ENCODE results near the gene TP53RK. TPM values are rescaled to one million over a fixed set of nuclear protein-coding genes. Genes with fewer than 3 reads are reported as not detected.

The TP53RK gene
- total and polyA plus RNA-seq, 2 of the 13 experiments (the other 11 are each of a cell fraction or from before 2014, with no cell fraction given), result 12.9 to 25.5 TPM

DNA sequence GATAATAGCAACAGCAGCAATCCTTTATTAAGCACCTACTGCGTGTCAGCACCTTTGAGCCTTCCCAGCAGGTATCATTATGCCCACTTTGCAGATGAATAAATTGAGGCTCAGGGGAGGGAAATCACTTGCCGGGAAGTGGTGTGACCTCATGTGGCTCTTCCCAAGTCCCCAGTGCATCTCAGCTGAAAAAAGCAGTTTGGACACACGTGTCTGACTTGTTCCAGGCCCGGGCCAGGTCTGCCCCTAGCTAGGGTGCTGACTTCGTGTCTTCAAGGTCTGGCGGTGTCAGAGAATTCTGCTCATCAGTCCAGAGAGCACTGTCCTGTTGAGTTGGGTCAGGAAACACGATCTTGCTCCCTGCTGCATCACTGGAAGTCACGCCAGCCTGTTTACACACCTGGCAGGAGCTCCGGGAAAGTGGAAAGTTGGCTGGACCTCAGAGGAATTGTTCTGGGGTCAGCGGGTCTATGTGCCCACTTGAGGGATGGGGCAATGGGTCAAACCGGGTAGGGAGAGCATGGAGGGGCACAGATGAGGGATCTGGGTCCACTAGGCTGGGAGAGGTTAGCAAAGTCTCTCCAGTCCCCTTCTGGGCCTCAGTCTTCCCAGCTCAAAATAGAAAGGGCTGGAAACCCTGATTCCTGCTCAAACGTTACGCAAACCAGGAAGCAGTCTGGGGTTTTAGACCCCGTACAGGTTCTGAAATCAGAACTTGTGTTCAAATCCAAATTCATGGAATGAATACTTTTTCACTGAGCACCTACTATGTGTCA, 48.5 kb downstream of the TP53RK start (continued):
- peak; percentile 65; the same call in 1 of the 2 replicates for TF ChIP-seq ZNF350 (CRISPR knock-in tag; IDR thresholded peaks at IDR 0.05; ENCODE audit: borderline replicate concordance, low read depth)
- peak; percentile 77; the same call in 1 of the 2 replicates for TF ChIP-seq GATA4 (IDR thresholded peaks at IDR 0.05; ENCODE audit: borderline replicate concordance, low read depth)
- peak; percentile 32 for TF ChIP-seq ZMYM4 (CRISPR knock-in tag; IDR thresholded peaks at IDR 0.05)
- TF ChIP-seq, protein P1, sequence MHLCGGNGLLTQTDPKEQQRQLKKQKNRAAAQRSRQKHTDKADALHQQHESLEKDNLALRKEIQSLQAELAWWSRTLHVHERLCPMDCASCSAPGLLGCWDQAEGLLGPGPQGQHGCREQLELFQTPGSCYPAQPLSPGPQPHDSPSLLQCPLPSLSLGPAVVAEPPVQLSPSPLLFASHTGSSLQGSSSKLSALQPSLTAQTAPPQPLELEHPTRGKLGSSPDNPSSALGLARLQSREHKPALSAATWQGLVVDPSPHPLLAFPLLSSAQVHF (CRISPR knock-in tag; IDR thresholded peaks at IDR 0.05), result no peak
- TF ChIP-seq, protein P2, sequence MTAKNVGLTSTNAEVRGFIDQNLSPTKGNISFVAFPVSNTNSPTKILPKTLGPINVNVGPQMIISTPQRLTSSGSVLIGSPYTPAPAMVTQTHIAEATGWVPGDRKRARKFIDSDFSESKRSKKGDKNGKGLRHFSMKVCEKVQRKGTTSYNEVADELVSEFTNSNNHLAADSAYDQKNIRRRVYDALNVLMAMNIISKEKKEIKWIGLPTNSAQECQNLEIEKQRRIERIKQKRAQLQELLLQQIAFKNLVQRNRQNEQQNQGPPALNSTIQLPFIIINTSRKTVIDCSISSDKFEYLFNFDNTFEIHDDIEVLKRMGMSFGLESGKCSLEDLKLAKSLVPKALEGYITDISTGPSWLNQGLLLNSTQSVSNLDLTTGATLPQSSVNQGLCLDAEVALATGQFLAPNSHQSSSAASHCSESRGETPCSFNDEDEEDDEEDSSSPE (CRISPR knock-in tag; IDR thresholded peaks at IDR 0.05), result no peak
- TF ChIP-seq ZBTB7B (CRISPR knock-in tag; IDR thresholded peaks at IDR 0.05), result peak; percentile 93
- peak; percentile 18 for TF ChIP-seq TBL1XR1 (IDR thresholded peaks at IDR 0.05; ENCODE audit: borderline replicate concordance, low read length, partially characterized antibody)
- TF ChIP-seq, protein P3, sequence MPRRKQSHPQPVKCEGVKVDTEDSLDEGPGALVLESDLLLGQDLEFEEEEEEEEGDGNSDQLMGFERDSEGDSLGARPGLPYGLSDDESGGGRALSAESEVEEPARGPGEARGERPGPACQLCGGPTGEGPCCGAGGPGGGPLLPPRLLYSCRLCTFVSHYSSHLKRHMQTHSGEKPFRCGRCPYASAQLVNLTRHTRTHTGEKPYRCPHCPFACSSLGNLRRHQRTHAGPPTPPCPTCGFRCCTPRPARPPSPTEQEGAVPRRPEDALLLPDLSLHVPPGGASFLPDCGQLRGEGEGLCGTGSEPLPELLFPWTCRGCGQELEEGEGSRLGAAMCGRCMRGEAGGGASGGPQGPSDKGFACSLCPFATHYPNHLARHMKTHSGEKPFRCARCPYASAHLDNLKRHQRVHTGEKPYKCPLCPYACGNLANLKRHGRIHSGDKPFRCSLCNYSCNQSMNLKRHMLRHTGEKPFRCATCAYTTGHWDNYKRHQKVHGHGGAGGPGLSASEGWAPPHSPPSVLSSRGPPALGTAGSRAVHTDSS (CRISPR knock-in tag; conservative IDR thresholded peaks at IDR 0.05), result no peak
- no peak for TF ChIP-seq ZNF530 (CRISPR knock-in tag; IDR thresholded peaks at IDR 0.05; ENCODE audit: low read depth)
- TF ChIP-seq, protein P4, sequence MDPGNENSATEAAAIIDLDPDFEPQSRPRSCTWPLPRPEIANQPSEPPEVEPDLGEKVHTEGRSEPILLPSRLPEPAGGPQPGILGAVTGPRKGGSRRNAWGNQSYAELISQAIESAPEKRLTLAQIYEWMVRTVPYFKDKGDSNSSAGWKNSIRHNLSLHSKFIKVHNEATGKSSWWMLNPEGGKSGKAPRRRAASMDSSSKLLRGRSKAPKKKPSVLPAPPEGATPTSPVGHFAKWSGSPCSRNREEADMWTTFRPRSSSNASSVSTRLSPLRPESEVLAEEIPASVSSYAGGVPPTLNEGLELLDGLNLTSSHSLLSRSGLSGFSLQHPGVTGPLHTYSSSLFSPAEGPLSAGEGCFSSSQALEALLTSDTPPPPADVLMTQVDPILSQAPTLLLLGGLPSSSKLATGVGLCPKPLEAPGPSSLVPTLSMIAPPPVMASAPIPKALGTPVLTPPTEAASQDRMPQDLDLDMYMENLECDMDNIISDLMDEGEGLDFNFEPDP (CRISPR knock-in tag; conservative IDR thresholded peaks at IDR 0.05), result 0 out of 2 replicates have a peak, but pooled peaks have one; percentile 93
- TF ChIP-seq, protein P5, sequence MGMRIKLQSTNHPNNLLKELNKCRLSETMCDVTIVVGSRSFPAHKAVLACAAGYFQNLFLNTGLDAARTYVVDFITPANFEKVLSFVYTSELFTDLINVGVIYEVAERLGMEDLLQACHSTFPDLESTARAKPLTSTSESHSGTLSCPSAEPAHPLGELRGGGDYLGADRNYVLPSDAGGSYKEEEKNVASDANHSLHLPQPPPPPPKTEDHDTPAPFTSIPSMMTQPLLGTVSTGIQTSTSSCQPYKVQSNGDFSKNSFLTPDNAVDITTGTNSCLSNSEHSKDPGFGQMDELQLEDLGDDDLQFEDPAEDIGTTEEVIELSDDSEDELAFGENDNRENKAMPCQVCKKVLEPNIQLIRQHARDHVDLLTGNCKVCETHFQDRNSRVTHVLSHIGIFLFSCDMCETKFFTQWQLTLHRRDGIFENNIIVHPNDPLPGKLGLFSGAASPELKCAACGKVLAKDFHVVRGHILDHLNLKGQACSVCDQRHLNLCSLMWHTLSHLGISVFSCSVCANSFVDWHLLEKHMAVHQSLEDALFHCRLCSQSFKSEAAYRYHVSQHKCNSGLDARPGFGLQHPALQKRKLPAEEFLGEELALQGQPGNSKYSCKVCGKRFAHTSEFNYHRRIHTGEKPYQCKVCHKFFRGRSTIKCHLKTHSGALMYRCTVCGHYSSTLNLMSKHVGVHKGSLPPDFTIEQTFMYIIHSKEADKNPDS (CRISPR knock-in tag; IDR thresholded peaks at IDR 0.05), result peak; percentile 89; the same call in 1 of the 2 replicates
- no peak for TF ChIP-seq HOXA7 (CRISPR knock-in tag; IDR thresholded peaks at IDR 0.05)
- TF ChIP-seq ERF (CRISPR knock-in tag; IDR thresholded peaks at IDR 0.05), result peak; percentile 78
- TF ChIP-seq ATF7-NPFF (CRISPR knock-in tag; IDR thresholded peaks at IDR 0.05; ENCODE audit: low read depth), result no peak; the same call in 1 of the 2 replicates
- no peak for TF ChIP-seq ATM (IDR thresholded peaks at IDR 0.05; ENCODE audit: borderline replicate concordance)
- no peak for TF ChIP-seq THYN1 (CRISPR knock-in tag; IDR thresholded peaks at IDR 0.05; ENCODE audit: borderline replicate concordance, low read depth)
- no peak; the same call in 1 of the 2 replicates for TF ChIP-seq ZNF768 (CRISPR knock-in tag; IDR thresholded peaks at IDR 0.05)
- 0 out of 2 replicates have a peak, but pooled peaks have one; percentile 17 for TF ChIP-seq ZBTB21 (CRISPR knock-in tag; IDR thresholded peaks at IDR 0.05)
- TF ChIP-seq, protein P6, sequence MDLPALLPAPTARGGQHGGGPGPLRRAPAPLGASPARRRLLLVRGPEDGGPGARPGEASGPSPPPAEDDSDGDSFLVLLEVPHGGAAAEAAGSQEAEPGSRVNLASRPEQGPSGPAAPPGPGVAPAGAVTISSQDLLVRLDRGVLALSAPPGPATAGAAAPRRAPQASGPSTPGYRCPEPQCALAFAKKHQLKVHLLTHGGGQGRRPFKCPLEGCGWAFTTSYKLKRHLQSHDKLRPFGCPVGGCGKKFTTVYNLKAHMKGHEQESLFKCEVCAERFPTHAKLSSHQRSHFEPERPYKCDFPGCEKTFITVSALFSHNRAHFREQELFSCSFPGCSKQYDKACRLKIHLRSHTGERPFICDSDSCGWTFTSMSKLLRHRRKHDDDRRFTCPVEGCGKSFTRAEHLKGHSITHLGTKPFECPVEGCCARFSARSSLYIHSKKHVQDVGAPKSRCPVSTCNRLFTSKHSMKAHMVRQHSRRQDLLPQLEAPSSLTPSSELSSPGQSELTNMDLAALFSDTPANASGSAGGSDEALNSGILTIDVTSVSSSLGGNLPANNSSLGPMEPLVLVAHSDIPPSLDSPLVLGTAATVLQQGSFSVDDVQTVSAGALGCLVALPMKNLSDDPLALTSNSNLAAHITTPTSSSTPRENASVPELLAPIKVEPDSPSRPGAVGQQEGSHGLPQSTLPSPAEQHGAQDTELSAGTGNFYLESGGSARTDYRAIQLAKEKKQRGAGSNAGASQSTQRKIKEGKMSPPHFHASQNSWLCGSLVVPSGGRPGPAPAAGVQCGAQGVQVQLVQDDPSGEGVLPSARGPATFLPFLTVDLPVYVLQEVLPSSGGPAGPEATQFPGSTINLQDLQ (CRISPR knock-in tag; IDR thresholded peaks at IDR 0.05), result peak; percentile 77; the same call in 1 of the 2 replicates

All from HepG2 (cell line).